HG03457 (cell line): ENCODE measurements around the gene PTPRG.

Source experiments
- ATAC-seq: cut with Tn5 transposase; IDR thresholded peaks from one replicate; pipeline ENCODE4 v1.9.1; 2021; ENCODE audit warnings: moderate number of reproducible peaks; ENCODE audit not compliant: unreplicated experiment

PTPRG gene

DNA sequence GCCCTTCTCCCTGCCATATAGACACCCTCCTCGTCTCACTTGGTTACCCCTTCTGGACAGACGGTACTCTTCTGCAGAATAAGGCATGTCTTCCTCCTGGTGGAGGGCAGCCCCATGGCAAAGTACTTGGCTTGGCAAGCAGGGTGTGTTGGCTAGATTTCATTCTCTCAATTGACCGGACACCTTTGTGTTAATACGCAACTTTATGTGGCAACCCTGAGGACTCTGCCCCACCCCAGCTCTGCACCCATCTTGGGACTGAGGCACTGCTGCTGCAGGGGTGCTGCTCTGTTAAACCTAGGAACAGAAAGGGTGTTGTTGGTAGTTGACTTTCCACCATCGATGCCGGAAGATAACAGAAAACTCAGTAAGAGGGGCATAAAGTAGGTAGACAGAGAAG is 55.2 kb downstream of the PTPRG start:
- no peak for ATAC-seq

DNA sequence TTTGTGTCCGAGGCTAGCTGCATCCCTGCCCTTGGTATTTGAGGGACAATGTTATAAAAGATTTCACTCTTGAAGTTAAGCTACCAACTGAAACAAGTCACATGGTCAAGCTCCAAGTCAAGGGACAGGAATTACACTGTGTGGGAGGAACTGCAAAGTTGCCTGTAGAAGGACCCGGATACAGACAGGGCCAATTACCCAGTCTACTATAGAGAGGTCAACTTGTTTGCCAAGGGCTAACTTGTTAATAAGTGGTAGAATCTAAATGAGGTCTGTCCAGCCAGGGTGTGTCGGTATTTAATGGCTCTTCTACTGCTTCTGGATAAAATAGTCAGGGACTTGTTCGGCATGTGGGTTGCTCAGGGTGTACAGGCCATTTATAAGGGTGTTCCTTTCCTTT is 55.7 kb downstream of the PTPRG start:
- ATAC-seq, result no peak

DNA sequence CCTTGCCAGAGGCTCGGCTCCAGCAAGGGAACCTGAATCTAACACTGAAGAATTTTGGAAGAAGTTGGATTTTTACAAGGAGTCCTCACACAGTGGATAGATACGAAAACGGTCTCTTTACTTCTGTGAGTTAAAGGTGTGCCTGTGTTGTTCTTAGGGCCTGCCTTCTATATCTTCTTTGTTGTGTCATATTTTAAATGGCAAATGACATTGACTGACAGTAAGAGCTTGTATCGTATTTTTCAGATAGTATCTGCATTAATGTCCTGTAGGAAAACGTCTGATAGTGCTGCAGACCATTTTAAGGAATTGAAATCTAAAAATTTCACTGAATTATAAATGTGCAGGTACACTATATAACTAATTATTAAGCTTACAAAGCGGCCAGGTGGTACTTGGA is 56.3 kb downstream of the PTPRG start:
- no peak for ATAC-seq

DNA sequence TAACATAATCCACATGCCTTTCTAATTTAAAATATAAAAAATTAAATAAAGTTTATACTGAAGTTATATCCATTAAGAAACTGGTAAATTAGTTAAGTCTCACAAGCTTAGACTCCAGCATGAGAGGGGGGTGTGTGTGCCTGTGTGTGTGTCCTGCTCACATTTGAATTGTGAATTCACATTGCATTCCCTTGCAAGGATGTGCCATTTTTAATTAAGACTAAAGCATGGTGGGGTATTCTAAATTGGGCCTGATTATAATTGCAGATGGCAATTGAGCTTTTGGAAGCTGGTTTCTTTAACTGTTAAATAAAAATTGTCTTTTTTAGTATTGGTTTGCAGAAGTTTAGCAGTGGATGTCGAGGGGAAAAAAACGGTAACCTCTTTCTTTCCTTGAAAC is 56.9 kb downstream of the PTPRG start:
- no peak for ATAC-seq

DNA sequence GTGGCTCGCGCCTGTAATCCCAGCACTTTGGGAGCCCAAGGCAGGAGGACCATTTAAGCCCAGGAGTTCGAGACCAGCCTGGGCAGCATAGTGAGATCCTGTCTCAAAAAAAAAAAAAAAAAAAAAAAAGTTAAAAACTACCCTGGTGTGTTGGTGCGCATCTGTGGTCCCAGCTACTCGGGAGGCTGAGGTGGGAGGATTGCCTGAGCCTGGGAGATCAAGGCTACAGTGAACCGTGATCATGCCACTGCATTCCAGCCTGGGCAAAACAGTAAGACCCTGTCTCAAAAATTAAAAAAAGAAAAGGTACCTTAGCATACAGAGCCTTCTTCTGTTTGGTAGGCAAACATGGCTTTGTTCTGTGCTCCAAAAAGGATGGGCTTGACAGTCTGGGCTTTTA is 57.5 kb downstream of the PTPRG start:
- no peak for ATAC-seq

DNA sequence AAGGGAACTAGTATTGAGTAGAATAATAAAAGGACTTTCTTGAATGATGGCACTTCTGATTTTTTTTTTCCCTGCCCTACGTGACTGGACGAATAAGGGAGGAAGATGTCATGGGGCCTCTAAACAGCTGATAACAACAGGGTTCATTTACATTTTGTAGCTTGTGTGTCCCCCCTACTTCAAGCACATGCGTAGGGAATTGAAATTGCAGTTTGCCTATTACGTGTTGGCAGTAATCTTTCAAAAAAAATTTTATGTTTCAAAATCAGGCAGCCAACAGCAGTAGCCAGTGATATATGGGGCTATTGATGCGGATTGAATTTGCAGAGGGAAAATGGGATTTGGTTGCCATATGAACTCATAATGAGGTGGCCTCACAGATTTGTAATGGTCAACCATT is 58.7 kb downstream of the PTPRG start:
- no peak for ATAC-seq

DNA sequence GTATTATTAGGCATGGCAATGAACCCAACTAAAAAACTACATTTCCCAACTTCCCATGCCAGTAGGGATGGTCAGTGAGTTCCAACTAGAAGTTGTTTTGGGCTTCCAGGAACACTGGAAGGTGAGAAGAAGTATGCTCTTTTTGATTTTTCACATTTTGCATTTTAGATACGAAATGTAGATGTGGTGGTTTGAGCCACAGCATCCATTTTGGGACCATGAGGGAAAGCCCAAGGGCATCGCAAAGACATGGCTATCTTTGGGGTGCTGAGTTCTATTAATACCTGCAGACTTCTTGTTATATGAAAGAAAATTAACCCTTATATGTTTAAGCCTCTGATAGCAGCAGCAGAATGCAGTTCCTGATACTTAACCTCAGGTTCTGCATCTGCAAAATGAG is 62.9 kb downstream of the PTPRG start:
- no peak for ATAC-seq

DNA sequence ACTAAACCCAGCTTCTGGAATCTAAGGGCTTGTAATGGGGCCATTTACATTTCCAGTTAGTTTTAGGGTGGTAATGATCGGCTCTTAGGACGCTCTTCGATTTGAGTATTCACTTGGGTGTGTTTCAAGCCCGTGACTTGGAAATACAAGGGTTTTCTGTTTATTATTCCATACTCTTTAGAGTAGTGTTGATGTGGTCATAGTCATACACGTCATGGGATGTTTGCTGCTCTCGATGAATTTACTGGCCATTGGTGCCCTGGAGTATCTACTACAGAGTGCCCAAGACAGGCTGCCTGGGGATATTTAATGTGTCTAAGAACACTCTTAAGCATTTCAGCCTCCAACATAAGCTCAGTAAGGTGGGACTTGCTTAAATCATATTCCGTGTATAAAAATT is 64.1 kb downstream of the PTPRG start:
- no peak for ATAC-seq

DNA sequence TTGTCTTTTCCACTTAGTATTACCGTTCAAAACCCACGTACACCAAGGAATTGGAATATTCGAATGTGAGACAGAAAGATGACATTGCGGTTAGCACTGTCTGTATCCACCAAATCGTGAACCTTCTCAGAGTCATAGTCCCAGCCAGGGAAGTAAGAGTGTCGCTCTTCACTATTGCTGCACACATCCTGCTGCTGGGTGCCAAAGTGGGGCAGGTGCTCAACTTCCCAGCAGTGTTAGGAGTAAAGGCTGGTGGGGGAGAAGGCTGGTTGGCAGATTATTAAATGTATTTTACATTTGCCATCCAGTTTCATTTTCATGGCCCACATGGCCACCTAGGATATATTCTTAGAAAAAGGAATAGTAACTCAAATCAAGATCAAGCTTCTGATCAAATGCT is 65.1 kb downstream of the PTPRG start:
- ATAC-seq, result no peak

DNA sequence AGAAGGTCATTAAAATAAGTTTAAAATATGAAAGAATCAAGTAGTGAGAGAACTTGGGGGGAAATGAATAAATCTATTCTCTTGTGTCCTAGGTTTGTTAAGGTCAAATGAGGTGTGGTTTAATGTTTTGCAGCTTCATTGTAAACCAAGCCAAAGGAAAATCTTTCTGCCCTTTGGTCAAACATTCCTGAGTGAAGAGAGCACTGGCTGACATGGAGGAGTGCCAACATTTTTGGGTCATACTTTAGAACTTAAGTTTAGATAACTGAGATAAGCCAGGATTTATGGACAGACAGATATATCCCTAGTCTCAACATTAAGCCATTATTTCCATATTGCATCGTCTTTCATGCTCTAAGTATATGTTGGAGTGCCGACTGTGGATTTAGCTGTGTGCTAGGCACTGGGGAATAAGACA is 66.4 kb downstream of the PTPRG start:
- ATAC-seq, result no peak

DNA sequence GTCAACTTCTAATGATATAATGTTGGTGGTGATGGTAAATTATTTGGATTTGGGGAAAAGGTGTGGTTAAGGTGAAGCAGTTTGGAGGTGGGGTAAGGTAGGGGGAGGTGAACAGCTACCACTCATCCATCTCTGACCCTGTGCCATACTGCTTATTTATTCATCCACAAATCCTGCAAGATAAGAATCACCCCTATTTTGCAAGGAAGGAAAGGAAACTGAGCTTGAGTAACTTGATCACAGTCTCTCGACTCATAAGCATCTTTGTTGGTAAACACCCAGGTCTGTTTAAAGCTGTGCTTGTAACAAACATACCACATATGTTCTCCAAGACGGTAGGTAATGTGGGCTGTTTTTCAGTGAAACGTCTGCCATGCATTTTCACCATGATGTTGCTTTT is 67.3 kb downstream of the PTPRG start:
- no peak for ATAC-seq

DNA sequence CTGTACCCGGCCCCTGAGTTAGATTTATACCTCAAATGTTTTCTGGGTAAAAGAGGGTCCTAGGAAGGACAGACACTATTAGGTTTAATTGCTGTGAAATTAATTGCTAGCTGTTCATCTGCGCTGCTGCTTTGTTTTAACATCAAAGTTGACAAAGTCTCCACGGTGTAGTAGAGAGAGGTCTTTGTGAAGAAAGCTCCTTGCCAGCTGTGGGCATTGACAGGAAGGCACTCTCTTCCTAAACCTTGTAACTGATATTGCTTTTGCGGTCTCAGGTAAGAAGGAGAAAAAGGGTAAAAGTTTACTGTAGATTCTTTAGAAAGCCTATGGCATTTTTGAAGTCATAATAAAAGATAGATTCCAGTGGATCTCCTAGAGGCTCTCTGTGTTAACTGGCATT is 68.1 kb downstream of the PTPRG start:
- ATAC-seq, result no peak

DNA sequence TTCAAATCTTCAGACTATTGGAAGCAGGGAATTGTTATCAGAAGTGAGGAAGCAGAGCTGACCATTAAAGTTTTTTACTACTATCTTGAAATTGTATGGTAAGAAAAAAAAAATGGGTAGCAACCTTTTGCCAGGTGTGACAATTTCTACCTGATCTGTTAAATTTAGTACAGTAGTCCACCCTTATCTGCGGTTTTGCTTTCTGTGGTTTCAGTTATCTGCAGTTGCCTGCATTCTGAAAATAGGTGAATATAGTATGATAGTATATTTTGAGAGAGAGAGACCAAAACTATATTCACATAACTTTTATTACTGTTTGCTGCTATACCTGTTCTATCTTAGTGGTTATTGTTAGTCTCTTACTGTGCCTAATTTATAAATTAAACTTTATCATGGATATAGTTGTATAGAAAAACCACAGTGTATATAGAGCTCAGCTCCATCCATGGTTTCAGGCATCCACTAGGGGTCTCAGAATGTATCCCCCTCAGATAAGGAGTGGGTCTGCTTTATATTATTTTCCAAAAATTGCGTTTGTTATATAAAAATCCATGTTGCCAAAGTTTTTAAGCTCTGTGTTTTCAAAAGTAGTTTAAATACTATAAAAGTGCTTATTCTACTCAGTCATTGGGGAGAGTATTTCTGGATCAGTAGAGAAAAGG is 69.9 kb downstream of the PTPRG start:
- no peak for ATAC-seq

DNA sequence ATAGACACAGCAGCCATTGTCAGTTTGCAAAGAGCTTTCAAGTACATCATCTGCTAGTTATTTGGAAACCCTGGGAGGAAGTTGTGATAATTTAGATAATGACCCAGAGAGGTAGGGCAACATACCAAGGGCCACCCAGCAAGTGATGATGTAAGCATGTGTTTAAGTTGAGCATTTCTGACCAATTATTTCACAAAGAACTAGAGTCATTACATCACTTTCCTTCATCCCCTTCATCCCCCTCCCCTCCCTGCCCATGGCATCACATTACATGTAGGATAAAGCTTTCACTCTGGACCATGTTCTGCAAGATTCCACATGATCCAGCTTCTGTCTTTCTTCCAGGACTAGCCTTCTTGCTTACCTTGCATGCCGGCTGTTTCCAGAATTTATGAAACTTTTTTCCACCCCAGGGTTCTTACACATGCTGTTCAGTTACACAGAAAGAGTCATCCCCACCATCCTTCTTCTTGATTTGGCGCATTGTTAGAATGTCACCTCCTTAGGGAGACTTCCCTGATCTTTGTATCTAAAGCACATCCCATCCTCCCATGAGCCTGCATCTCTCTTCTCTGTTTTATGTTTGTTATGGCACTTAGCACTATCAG is 71.3 kb downstream of the PTPRG start:
- no peak for ATAC-seq

DNA sequence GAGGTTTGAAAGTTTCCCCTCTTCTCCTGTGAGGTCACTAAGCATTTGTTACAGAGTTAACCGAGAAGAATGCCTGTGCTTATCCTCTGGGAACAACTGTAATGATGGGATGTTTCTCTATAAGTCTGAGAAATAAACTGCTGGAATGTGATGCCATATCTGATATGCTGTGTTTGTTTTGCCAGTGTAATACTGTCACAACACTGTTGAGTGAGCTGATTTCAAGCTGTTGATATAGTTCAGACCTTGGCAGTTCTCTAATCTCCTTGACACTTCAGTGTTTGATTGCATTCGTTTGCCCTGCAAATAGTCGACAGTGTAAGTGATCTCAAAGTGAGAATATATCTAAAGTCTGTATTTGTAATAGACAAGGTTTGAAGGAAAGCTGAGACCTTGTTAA is 73.3 kb downstream of the PTPRG start:
- no peak for ATAC-seq

DNA sequence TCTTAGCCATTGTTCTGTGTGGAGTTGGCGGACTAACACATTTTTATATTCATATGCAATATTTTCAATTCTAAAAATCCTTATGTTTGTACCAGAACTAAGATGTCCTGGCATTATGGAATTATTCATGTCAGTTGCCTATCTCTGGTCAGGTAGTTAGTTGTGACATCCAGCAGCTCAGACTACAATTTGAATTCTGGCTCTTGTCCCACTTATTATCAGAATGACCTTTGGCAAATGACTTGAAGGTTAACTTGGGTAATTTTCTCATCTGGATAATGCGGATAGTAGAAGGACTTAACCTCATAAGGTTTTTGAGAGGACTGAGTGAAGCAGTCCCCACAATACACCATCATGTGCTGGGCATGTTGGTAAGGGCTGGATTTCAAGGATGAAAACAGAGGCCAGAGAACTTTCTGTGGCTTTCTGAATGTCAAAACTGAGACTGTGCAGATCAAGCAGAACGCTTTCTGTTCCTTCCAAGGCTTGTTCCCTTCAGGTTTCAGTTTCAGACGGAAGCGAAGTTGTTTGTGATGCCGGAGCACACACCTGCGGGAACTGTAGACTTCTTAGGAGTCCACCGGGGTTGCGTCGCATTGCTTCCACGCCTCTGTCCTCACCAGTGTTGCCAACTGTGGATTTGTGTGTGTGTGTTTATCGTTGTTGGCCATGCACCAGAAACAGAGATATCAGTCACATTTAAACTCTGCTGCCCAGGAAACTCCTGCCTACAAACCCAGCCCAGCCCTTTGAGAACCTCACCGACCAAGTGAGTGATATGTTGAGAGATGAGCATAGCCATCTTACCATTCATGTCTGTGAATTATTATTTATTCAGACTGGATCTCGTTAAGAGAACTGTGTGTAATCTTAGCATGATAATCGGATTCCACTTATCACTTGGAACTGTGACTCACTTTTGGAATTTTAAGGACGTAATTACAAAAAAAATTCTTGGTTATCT is 76.0 kb downstream of the PTPRG start:
- peak; percentile 81 for ATAC-seq

DNA sequence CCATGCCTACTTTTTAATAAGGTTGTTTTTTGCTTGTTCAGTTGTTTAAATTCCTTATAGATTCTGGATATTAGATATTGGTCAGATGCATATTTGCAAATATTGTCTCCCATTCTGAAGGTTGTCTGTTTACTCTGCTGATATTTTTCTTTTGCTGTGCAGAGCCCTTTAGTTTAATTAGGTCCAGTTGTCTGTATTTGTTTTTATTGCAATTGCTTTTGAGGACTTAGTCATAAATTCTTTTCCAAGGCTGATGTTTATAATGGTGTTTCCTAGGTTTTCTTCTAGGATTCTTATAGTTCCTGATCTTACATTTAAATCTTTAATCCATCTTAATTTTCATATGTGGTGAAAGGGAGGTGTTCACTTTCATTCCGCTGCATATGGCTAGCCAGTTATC is 77.4 kb downstream of the PTPRG start:
- no peak for ATAC-seq

DNA sequence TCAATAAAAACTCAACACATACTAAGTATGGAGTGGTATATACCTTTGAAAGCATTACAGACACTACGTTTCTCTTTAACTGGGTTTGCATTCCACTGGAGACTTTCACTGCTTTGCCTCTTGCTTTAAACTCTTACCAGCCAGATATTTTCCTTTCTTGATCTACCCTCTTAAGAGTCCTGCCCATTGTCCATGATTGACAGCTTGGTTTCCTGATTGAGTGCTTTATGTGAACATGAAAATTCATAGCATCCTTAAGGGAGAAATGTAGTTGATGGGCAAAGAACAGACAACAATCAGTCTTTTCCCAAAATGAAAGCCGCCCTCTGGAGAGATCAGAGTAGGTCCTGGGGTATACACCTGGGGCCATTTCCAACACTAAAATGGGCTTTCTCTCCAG is 78.6 kb downstream of the PTPRG start:
- no peak for ATAC-seq

DNA sequence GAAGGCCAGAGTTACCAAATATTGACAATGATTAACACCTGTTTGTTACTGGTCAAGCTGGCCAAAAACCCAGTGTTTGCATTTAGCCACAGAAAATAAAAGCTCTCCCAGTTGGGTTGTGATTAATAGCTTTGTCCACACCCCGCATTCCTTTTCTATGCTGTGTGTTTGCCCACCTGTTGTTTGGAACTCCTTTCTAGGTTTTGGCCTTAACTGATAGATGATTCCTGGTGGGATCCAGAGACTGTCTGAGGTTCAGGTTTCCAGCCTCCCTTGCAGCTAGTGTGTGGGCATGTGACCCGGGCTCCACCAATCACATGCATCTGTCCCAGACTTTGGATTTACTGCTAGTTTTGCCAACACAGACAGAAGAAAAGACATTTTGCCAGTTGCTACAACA is 83.8 kb downstream of the PTPRG start:
- no peak for ATAC-seq

DNA sequence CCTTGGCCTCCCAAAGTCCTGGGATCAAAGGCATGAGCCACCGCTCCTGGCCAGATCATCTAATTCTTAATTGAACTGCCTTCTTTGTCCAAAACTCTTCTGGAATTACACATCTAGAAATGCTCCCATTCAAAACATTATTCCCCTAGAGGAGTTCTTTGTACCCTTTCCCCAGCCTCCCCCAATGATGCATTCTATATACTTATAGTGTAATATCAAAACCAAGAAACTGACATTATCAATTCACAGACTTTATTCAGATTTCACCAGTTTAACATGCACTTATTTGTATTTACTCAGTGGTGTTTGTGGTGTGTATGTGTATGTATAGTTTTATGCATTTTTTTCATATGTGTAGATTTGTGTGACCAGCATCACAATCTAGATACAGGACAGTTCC is 85.0 kb downstream of the PTPRG start:
- ATAC-seq, result no peak

DNA sequence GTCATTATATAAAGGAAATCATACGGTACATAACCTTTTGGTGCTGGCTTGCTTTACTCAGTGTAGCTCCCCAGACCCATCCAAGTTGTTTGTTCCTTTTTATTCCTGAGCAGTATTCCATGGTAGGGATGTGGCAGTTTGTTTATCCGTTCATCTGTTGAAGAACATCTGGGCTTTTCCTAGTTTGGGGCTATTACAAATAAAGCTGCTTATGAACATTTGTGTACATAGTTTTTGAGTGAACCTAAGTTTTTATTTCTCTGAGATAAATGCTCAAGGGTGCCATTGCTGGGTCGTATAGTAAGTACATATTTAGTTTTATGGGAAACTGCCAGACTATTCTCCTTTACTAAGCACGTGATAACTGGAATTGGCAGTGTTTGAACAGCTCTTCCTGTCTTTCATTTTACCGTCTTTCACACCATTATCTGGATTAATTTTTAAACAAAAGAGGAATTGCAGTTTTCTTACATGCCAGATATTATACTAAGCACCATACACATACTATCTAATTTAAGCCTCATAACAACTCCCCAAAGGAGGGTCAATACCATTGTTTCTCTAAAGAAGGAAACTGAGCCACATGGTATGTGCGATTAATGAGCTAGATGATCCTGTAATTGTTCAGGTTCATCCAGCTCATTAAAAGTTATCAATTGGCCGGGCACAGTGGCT is 85.6 kb downstream of the PTPRG start:
- ATAC-seq, result no peak
